Endodermal cell (in vitro differentiated cells): ENCODE data around the gene RUNDC3A. TPM values are rescaled to one million over a fixed set of nuclear protein-coding genes. Genes with fewer than 3 reads are reported as not detected.
A peak's percentile ranks its signal among the peaks of the same experiment; 100 is the strongest.

Experiments used
- DNase-seq: peaks from one replicate; pipeline ENCODE4 v3.0.0-alpha.2; 2017
- H3K27ac ChIP-seq: 2 replicates; pipeline ENCODE4 v1.5.1; 2013; ENCODE audit warnings: mild to moderate bottlenecking, low read depth, low read length, moderate library complexity
- H3K27me3 ChIP-seq: 2 replicates; pipeline ENCODE4 v1.6.1; 2013; ENCODE audit warnings: mild to moderate bottlenecking, low read length, moderate library complexity; ENCODE audit not compliant: insufficient read depth, control insufficient read depth, poor library complexity, severe bottlenecking
- H3K36me3 ChIP-seq: 2 replicates; pipeline ENCODE4 v1.7.0; 2013; ENCODE audit warnings: mild to moderate bottlenecking, low read length, moderate library complexity; ENCODE audit not compliant: control insufficient read depth, insufficient read depth
- H3K4me1 ChIP-seq: one replicate; pipeline ENCODE4 v1.7.0; 2013; ENCODE audit warnings: low read length; ENCODE audit not compliant: control insufficient read depth, insufficient read depth
- H3K4me3 ChIP-seq: 2 replicates; pipeline ENCODE4 v1.5.1; 2013; ENCODE audit warnings: mild to moderate bottlenecking, low read length, moderate library complexity
- H3K9ac ChIP-seq: 2 replicates; pipeline ENCODE4 v1.6.1; 2013; ENCODE audit warnings: mild to moderate bottlenecking, low read length, moderate library complexity; ENCODE audit not compliant: poor library complexity, severe bottlenecking; ENCODE audit errors: extremely low read depth
- H3K9me3 ChIP-seq: 2 replicates; pipeline ENCODE4 v1.6.1; 2013; ENCODE audit warnings: mild to moderate bottlenecking, low read length, moderate library complexity; ENCODE audit not compliant: control insufficient read depth
- H3K27ac Mint-ChIP-seq: 2 replicates; pipeline ENCODE4 v1.8.0; 2020; ENCODE audit warnings: mixed read lengths
- H3K27me3 Mint-ChIP-seq: 2 replicates; pipeline ENCODE4 v1.8.0; 2021; ENCODE audit warnings: mild to moderate bottlenecking, mixed read lengths; ENCODE audit not compliant: insufficient read depth
- H3K36me3 Mint-ChIP-seq: 2 replicates; pipeline ENCODE4 v1.8.0; 2020; ENCODE audit warnings: low read depth, mixed read lengths
- H3K4me1 Mint-ChIP-seq: 2 replicates; pipeline ENCODE4 v1.8.0; 2020; ENCODE audit warnings: mixed read lengths
- H3K4me3 Mint-ChIP-seq: 2 replicates; pipeline ENCODE4 v1.8.0; 2020; ENCODE audit warnings: mild to moderate bottlenecking, moderate library complexity, mixed read lengths
- H3K9me3 Mint-ChIP-seq: 2 replicates; pipeline ENCODE4 v1.8.0; 2020; ENCODE audit warnings: mild to moderate bottlenecking, mixed read lengths
- CTCF ChIP-seq: fragments of 200-600 bp; sonication (generic); conservative IDR thresholded peaks from 2 replicates; pipeline ENCODE4 v1.5.0; 2021; ENCODE audit warnings: antibody characterized with exemption, mild to moderate bottlenecking
- WGBS, 2 experiments: methylation state at CpG; one replicate each; pipeline versions ENCODE4 v1.1.5 to v1.1.7; 2013; ENCODE audit warnings: missing lambda C conversion rate in 2 of 2, mixed read lengths in 1 of 2; ENCODE audit not compliant: insufficient coverage in 1 of 2, insufficient read length in 1 of 2; 5-methylcytosine and 5-hydroxymethylcytosine counted together
- total RNA-seq, 2 donors: library from RNA; stranded (reverse); fragmentation: NEBNext Ultra II Directional in 1 of 2; extraction: Animal tissue kit (Norgen Biotek cat#: 25700) in 1 of 2; gene quantifications; 2 replicates in 1 of 2; 3 replicates in 1 of 2; pipeline ENCODE4 v1.2.1, GENCODE V29; 2021

The RUNDC3A gene
- total RNA-seq, 2 donors from 2014 or later, result 1.0 to 2.1 TPM

- peaks cover 26% of the 10 kb centered on the region for H3K36me3 Mint-ChIP-seq
- TF ChIP-seq CTCF, result no peak
- H3K27me3 ChIP-seq, result no peaks in the 10 kb centered on the region
Measured at GRCh38 chr17:44356241-44356640, 47.8 kb downstream of the RUNDC3A start.

DNA sequence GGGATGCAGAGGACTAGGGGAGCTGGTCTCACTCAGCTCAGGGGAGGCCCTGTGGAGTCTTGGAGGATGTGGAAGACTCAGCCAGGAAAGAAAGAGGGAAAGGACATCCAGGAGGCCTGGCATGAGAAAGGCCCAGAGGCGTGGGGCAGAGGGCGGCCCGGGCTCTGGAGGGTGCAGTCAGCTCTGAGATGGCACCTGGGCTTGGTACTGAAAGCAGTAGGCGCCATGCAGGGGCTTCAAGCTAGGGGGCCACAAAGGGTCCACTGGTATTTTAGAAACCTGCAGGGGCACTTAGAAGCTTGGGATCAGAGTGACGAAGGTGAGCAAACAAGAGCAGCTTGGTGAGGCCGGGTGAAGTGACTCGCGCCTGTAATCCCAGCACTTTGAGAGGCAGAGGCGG lies 49.7 kb downstream of the RUNDC3A start:
- Histone ChIP-seq H3K36me3 (peaks cover 32% of the 10 kb centered on the region), H3K4me1 (peaks cover 17% of the 10 kb centered on the region), H3K4me3 (no peak overlapping the region), H3K27ac (no peak overlapping the region), H3K27me3 (no peaks in the 10 kb centered on the region), H3K9me3 (no peaks in the 10 kb centered on the region), H3K9ac (no peak overlapping the region)
- 92 to 96% methylated on average over 9 of the region's 9 CpGs for WGBS, 2 experiments
- Mint-ChIP-seq H3K4me3 (no peak overlapping the region), H3K36me3 (peaks cover 13% of the 10 kb centered on the region), H3K27ac (no peak overlapping the region), H3K27me3 (peaks cover 3% of the 10 kb centered on the region), H3K4me1 (peaks cover 16% of the 10 kb centered on the region), H3K9me3 (no peaks in the 10 kb centered on the region)
- no peak for DNase-seq
- TF ChIP-seq CTCF, result peak; percentile 39

More at GRCh38 chr17:44356241-44356640, 47.8 kb downstream of the RUNDC3A start:
- Histone ChIP-seq H3K4me3 (no peak overlapping the region), H3K27ac (no peak overlapping the region), H3K9ac (no peak overlapping the region), H3K9me3 (no peaks in the 10 kb centered on the region), H3K36me3 (peaks cover 47% of the 10 kb centered on the region), H3K4me1 (peaks cover 4% of the 10 kb centered on the region)
- no peak overlapping the region for H3K27ac Mint-ChIP-seq
- H3K27me3 Mint-ChIP-seq, result peaks cover 3% of the 10 kb centered on the region
- H3K4me3 Mint-ChIP-seq, result no peak overlapping the region
- H3K9me3 Mint-ChIP-seq, result no peaks in the 10 kb centered on the region
- H3K4me1 Mint-ChIP-seq, result peaks cover 10% of the 10 kb centered on the region
- peak; percentile 56 for DNase-seq
- WGBS, 2 experiments, result 94 to 100% methylated on average over 4 to 11 of the region's 11 CpGs

DNA sequence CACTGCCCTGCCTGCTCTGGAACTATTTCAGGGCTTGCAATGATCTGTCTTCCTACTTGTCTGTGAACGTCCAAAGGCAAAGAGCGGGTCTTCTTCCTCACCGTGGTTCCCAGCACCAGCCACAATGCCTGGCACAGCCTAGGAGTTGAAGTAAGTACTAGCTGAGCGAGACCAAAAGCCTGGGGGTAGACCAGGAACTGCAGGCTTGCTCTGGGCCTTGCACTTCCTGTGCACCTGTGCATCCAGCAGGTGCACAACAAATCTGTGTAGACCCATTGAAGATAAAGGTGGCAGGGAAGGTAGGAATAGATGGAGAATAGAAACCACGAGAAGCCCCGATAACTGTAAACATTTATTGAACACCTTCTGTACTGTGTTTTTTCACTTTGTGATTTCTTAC lies 50.6 kb downstream of the RUNDC3A start:
- Mint-ChIP-seq H3K27ac (no peak overlapping the region), H3K36me3 (peaks cover 12% of the 10 kb centered on the region), H3K4me1 (peaks cover 16% of the 10 kb centered on the region), H3K9me3 (no peaks in the 10 kb centered on the region), H3K4me3 (no peak overlapping the region), H3K27me3 (peaks cover 3% of the 10 kb centered on the region)
- Histone ChIP-seq H3K9ac (no peak overlapping the region), H3K27ac (no peak overlapping the region), H3K36me3 (peaks cover 31% of the 10 kb centered on the region), H3K9me3 (no peaks in the 10 kb centered on the region), H3K4me3 (no peak overlapping the region), H3K4me1 (peaks cover 19% of the 10 kb centered on the region), H3K27me3 (no peaks in the 10 kb centered on the region)
- no peak for TF ChIP-seq CTCF
- no peak for DNase-seq
- WGBS, 2 experiments, result 91 to 94% methylated on average over 5 to 6 of the region's 6 CpGs
